Naive thymus-derived CD8-positive, alpha-beta T cell (primary cell): ENCODE measurements around the gene CDK10. TPM values are rescaled to one million over a fixed set of nuclear protein-coding genes. Genes with fewer than 3 reads are reported as not detected.
"Not testable (repeated sequence)": the region's sequence is repeated elsewhere in the genome, so short reads cannot be mapped to it uniquely, and the experiment has no call there.

Experiments used
- ATAC-seq, 2 donors: fragments of 150-1000 bp; cut with Tn5 transposase in 1 of 2; sonication (Bioruptor Pico), chemical (Tn5 transposase) in 1 of 2; 1 replicate in 1 of 2; 2 replicates in 1 of 2; pipeline ENCODE4 v1.10.0; 2021; ENCODE audit warnings: mild to moderate bottlenecking in 2 of 2, moderate library complexity in 2 of 2
- POLR2A ChIA-PET: fragments of 350-600 bp; sonication (Branson Sonifier 250); formaldehyde crosslinking; loops from one replicate; lab custom pipeline; 2021; ENCODE audit warnings: antibody characterized with exemption; lab: Charles Lee
- DNase-seq, 10 donors: peaks; one replicate each; pipeline versions ENCODE4 v3.0.0 to v3.0.0-alpha.2; 2020 to 2022
- H3K27ac Mint-ChIP-seq, 10 donors: one replicate each; pipeline ENCODE4 v1.8.0; 2020 to 2022; ENCODE audit warnings: mild to moderate bottlenecking in 10 of 10, mixed read lengths in 10 of 10, moderate library complexity in 4 of 10, inconsistent platforms in 1 of 10
- H3K27me3 Mint-ChIP-seq, 5 donors: one replicate each; pipeline ENCODE4 v1.8.0; 2021 to 2022; ENCODE audit warnings: mixed read lengths in 5 of 5
- H3K36me3 Mint-ChIP-seq, 3 donors: one replicate each; pipeline ENCODE4 v1.8.0; 2020 to 2022; ENCODE audit warnings: mixed read lengths in 3 of 3, mild to moderate bottlenecking in 2 of 3, inconsistent platforms in 1 of 3
- H3K4me1 Mint-ChIP-seq, 4 donors: one replicate each; pipeline ENCODE4 v1.8.0; 2021 to 2022; ENCODE audit warnings: mixed read lengths in 4 of 4
- H3K4me3 Mint-ChIP-seq, 10 donors: one replicate each; pipeline ENCODE4 v1.8.0; 2020 to 2022; ENCODE audit warnings: mild to moderate bottlenecking in 10 of 10, mixed read lengths in 10 of 10, moderate library complexity in 6 of 10, inconsistent platforms in 1 of 10
- H3K9me3 Mint-ChIP-seq, 9 donors: one replicate each; pipeline ENCODE4 v1.8.0; 2020 to 2022; ENCODE audit warnings: mixed read lengths in 9 of 9, mild to moderate bottlenecking in 3 of 9, inconsistent platforms in 1 of 9, moderate library complexity in 1 of 9
- polyA plus RNA-seq, 3 donors: library from polyadenylated mRNA; unstranded; fragments of 300-500 nt; fragmentation: Illumina TruSeq; gene quantifications; one replicate each; pipeline ENCODE4 v1.2.3, GENCODE V29; 2021
- total RNA-seq, 8 experiments: library from RNA in 2 of 8; stranded (reverse) in 2 of 8; gene quantifications; one replicate each; pipeline ENCODE4 v1.2.3 and lab custom pipeline; 2021 to 2026

Gene CDK10
- total and polyA plus RNA-seq, 5 experiments from 2014 or later = 25.4 to 135 (median 63.3) TPM

DNA sequence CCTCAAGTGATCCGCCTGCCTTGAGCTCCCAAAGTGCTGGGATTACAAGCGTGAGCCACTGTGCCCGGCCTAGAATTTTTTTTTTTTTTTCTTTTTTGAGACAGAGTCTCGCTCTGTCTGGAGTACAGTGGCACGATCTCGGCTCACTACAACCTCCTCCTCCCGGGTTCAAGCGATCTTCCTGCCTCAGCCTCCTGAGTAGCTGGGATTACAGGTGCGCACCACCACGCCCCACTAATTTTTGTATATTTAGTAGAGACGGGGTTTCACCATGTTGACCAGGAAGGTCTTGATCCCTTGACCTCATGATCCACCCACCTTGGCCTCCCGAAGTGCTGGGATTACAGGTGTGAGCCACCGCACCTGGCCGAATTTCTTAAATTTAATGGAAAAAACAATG, 12.2 kb downstream of the CDK10 start:
- not testable (repeated sequence) for ATAC-seq, H3K27me3 Mint-ChIP-seq, H3K36me3 Mint-ChIP-seq, H3K4me3 Mint-ChIP-seq, H3K9me3 Mint-ChIP-seq
- POLR2A ChIA-PET = interaction anchor here (0.5 to 17.7 kb wide), 10 partner anchors 9 to 251 kb away, joined by 3 to 262 read pairs (median 7); partner anchors contain the start of genes CDK10, TCF25, VPS9D1 and ZNF276
- H3K27ac Mint-ChIP-seq = peak overlapping the region in 6 of 10 donors; percentile 25 to 87 (median 66)
- DNase-seq = peak in 1 of 10 donors; percentile 59
- peaks cover 6 to 37% (median 19%) of the 10 kb centered on the region in 4 donors for H3K4me1 Mint-ChIP-seq

DNA sequence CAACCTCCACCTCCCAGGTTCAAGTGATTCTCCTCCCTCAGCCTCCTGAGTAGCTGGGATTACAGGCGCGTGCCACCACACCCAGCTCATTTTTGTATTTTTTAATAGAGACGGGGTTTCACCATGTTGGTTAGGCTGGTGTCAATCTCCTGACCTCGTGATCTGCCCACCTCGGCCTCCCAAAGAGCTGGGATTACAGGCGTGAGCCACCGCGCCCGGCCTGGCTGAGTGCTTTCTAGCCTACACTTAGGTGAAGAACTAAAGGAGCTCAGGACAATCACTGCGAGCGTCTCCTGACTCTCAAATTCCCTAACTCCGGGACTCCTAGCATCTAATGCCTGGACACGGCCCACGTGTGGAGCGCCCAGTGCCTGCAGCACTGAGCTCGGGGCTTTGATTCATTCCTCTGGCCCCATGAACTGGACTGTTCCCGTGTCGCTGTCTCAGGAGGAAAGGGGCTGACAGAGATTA, 13.2 kb downstream of the CDK10 start:
- Mint-ChIP-seq H3K27ac (peak overlapping the region in 9 of 10 donors; percentile 53 to 93 (median 89)), H3K4me3 (peak overlapping the region in 7 of 10 donors; percentile 59 to 81 (median 74)), H3K4me1 (peaks cover 6 to 37% (median 19%) of the 10 kb centered on the region in 4 donors)
- not testable (repeated sequence) for ATAC-seq, H3K9me3 Mint-ChIP-seq, H3K27me3 Mint-ChIP-seq, H3K36me3 Mint-ChIP-seq, DNase-seq
- POLR2A ChIA-PET = interaction anchor here (0.5 to 17.7 kb wide), 18 partner anchors 10 to 173 kb away, joined by 3 to 262 read pairs (median 7); partner anchors contain the start of genes CDK10, CHMP1A, FANCA and SPATA33

DNA sequence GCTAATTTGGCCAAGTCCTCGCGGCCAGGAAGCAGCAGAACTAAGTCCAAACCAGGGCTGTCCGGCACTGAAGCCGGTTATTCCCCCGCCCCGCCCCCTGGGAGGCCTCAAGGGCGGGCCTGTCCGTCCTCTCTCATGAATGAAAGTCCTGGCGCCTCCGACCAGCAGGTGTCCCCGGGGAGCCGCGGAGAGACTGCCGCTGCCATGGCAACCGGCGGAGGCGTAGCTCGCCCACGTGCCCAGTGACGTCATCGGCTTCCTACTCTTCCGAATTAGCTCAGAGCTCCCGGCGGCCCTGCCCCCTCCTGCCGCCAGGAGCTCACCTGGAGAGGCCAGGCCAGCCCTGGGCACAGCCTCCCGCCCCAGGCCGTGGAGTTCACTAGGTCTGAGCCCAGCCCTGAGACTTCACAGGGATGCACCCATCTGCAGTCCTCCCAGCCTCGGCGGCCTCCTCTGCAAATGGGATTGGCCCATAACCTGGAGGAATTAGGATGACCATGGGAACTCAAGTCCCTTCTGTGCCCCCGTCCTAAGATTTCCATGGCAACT, 13.7 kb downstream of the CDK10 start:
- peak; percentile 12 to 22 for ATAC-seq
- H3K4me1 Mint-ChIP-seq = peaks cover 6 to 39% (median 19%) of the 10 kb centered on the region in 4 donors
- POLR2A ChIA-PET = interaction anchor here (0.5 to 17.7 kb wide), 20 partner anchors 11 to 271 kb away, joined by 3 to 262 read pairs (median 6); partner anchors contain the start of genes CDK10, CHMP1A, FANCA and SPATA33
- peak; percentile 91 to 98 (median 94) for DNase-seq
- peak overlapping the region; percentile 47 to 85 (median 74) for H3K4me3 Mint-ChIP-seq
- H3K27ac Mint-ChIP-seq = peak overlapping the region in 9 of 10 donors; percentile 53 to 93 (median 89)
- H3K36me3 Mint-ChIP-seq = peaks cover 0 to 2% (median 0%) of the 10 kb centered on the region in 3 donors
- no peaks in the 10 kb centered on the region for H3K27me3 Mint-ChIP-seq
- H3K9me3 Mint-ChIP-seq = no peaks in the 10 kb centered on the region

DNA sequence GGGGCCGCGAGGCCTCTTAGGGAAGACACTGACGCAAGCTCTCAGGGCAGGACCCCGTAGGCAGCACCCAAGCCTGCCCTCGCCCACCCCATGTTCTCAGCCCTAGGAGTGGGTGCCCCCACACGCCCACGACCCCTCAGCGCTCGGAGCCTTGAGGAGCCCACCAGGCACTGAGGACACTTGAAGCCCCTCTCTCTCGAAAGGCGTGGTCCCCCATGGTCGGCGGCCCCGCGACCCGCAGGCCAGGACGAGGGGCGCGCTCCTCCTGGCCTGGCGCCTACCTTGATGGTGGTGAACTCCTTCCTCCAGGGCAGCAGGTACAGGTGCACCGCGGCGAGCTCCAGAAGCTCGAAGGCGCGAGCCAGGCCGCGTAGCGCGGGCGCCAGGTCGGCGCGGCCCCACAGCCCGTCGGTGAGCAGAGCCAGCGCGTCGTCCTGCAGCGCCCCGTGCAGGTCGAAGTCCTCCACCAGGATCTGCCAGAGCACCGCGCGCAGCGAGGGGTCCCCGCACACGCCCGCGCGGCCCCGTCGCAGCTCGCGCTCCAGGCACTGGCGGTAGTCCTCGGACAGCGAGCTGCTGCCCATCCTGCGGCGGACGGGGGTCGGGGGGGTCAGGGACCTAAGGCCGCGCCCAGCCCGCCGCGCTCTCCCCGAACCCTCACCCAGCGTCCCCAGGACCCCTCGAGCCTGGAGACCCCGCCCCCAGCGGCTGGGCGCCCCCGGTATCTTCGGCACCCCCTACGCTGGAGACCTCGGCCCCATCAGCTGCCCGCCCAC, 14.3 kb downstream of the CDK10 start:
- no peaks in the 10 kb centered on the region for H3K27me3 Mint-ChIP-seq
- H3K27ac Mint-ChIP-seq = peak overlapping the region in 8 of 10 donors; percentile 87 to 95 (median 90)
- peaks cover 0 to 1% (median 0%) of the 10 kb centered on the region in 3 donors for H3K36me3 Mint-ChIP-seq
- peak overlapping the region; percentile 65 to 87 (median 79) for H3K4me3 Mint-ChIP-seq
- peaks cover 4 to 40% (median 20%) of the 10 kb centered on the region in 4 donors for H3K4me1 Mint-ChIP-seq
- DNase-seq (peak; percentile 32 to 79 (median 56)), ATAC-seq (peak; percentile 33 to 38)
- POLR2A ChIA-PET = interaction anchor here (0.6 to 17.7 kb wide), 21 partner anchors 10 to 271 kb away, joined by 3 to 262 read pairs (median 6); partner anchors contain the start of genes CDK10, CHMP1A, FANCA and SPATA33
- H3K9me3 Mint-ChIP-seq = no peaks in the 10 kb centered on the region

DNA sequence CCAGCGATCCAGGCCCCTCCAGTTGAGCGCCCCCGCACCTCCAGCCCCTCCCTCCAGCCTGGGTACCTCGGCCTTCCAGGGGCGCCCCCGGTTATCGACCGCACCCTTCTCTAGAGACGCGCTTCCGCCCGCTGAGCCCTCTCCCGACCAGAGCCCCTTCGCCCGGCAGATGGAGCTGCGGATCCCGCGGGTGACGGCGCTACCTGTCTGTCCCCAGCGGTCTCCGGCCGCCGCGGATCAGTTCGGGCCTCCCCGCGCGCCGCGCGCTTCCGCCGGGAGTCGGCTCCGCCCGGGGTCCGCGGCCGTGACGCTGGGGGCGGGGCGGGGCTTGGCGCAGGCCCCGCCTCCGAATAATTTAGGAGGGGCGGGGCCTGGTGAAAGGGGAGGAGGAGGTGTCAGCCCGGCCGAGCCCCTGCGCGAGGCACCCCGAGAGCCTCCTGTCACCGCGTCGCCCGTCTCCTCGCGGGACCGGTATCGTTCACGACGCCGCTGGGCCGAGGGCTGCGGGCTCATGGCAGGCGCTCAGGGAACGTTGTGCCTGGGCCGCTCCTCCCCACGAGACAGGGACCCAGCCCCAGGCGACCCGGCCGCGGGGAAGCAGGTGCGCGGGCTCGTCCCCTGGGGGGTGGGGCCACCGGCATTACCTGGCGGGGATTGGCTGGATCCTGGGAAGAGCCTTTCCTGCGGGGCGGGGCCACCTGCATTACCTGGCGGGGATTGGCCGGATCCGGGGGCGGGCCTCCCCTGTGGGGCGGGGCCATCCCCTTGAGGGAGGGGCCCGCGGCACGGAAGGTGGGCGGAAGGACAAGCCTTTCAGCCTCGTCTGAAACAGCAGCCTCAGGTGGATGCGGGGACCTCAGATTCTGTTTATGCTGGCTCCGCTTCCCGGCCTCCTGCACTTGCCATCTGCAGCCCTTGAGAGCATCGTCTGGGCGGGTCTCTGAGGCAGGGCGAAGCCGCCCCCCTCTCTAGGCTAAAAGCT, 15.2 kb downstream of the CDK10 start, which contains the start of gene SPATA2L:
Gene SPATA2L, minus strand, starts transcription at position 281 of the 982 bp plus-strand sequence. CDS start 473 bp downstream, outside the sequence.
- POLR2A ChIA-PET = interaction anchor here (0.6 to 17.7 kb wide), 17 partner anchors 9 to 270 kb away, joined by 3 to 262 read pairs (median 5); partner anchors contain the start of genes CDK10, CHMP1A, SPATA33 and TCF25
- peak within 1 kb of the TSS; percentile 60 to 95 (median 90) for H3K27ac Mint-ChIP-seq
- H3K4me1 Mint-ChIP-seq = peaks cover 8 to 37% (median 25%) of the 10 kb centered on the region in 4 donors
- no peaks in the 10 kb centered on the region for H3K9me3 Mint-ChIP-seq
- no peaks in the 10 kb centered on the region for H3K36me3 Mint-ChIP-seq
- peak; percentile 96 to 100 (median 98) for DNase-seq
- peak; percentile 77 for ATAC-seq
- peak within 1 kb of the TSS; percentile 71 to 87 (median 79) for H3K4me3 Mint-ChIP-seq
- no peaks in the 10 kb centered on the region for H3K27me3 Mint-ChIP-seq

DNA sequence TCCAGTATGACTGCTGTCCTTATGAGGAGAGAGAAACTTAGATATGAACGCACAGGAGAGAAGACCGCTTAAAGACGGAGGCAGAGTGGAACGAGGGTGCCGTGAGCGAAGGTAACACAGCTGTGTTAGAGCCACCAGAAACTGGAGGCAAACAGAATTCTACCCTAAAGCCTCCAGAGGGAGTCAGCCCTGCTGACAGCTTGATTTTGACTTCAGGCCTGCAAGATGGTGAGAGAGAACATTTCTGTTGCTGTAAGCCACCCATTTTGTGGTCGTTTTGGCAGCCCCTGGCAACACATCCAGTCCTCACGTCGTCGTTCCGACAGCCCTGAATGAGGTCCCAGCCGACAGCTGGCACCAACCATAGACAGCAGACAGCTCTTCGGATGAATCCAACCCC, 17.8 kb downstream of the CDK10 start:
- Mint-ChIP-seq H3K4me1 (peaks cover 8 to 28% (median 20%) of the 10 kb centered on the region in 4 donors), H3K4me3 (no peak overlapping the region), H3K27me3 (no peaks in the 10 kb centered on the region), H3K27ac (no peak overlapping the region), H3K9me3 (no peaks in the 10 kb centered on the region), H3K36me3 (no peaks in the 10 kb centered on the region)
- ATAC-seq (no peak), DNase-seq (no peak)
- POLR2A ChIA-PET = interaction anchor here (0.8 to 17.7 kb wide), 4 partner anchors 18 to 49 kb away, joined by 3 to 262 read pairs (median 4); partner anchors contain the start of genes VPS9D1 and ZNF276

DNA sequence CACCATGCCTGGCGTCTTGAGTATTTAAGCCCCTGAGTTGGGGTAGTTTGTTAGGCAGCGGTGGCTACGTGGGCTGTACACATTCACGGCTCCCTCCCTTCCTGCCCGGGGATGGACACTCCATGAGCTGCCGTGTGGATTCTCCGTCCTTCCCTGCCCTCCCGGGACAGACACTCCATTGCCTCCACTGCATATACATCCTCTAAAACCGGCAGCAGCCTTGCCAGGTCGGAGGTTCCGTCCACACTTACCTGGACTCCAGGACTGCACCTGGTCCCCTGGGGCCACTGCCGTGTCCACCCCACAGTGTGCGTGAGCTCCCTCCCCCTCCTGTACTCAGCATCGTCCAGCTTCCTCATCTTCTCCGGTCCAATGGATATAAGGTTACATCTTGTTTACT, 18.5 kb downstream of the CDK10 start:
- Mint-ChIP-seq H3K4me3 (no peak overlapping the region), H3K4me1 (peaks cover 8 to 23% (median 17%) of the 10 kb centered on the region in 4 donors), H3K36me3 (no peaks in the 10 kb centered on the region), H3K27me3 (no peaks in the 10 kb centered on the region), H3K27ac (peak overlapping the region in 3 of 10 donors; percentile 14 to 71 (median 61)), H3K9me3 (no peaks in the 10 kb centered on the region)
- no peak for ATAC-seq
- DNase-seq = no peak
- POLR2A ChIA-PET = interaction anchor here (0.7 to 17.7 kb wide), 6 partner anchors 17 to 249 kb away, joined by 3 to 262 read pairs (median 13); partner anchors contain the start of genes VPS9D1 and ZNF276

DNA sequence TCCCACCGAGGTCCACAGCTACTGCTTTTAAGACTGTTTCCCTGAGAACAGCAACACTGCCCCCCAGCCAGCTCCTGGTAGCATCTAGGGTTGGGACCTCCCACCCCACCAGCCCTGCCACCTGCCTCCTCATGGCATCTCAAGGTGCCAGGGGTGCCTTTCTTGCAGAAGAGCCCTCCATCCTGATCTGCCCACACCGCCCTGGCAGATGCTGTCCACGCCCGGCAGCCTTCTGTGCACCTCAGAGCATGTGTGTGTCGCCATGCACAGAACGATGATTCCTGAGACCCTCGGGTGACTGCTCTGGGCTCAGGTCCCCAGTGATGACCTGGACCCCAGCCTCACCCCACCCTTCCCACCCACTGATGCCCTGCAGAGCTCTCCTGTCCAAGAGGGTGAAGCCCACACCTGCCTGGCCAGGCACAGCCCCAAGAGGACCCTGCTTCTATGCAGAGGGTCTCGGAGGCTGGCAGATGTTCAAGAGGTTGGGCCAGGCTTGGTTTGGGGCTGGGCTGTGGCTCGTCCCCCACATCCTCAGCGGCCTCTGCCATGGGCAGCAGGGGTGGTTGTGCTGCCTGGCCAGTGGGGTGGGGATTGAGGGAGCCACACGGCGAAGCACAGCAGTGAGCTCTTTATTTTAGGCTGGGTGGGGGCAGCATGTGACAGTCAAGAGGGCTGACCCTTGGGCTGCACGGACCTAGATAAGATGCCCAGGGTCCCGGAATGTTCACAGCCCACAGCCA, 20.2 kb downstream of the CDK10 start:
- Mint-ChIP-seq H3K27me3 (no peaks in the 10 kb centered on the region), H3K36me3 (no peaks in the 10 kb centered on the region), H3K4me1 (peaks cover 8 to 17% (median 12%) of the 10 kb centered on the region in 4 donors), H3K9me3 (no peaks in the 10 kb centered on the region), H3K27ac (peak overlapping the region in 1 of 10 donors; percentile 48), H3K4me3 (peak overlapping the region in 1 of 10 donors; percentile 44)
- ATAC-seq (no peak), DNase-seq (no peak)
- POLR2A ChIA-PET = interaction anchor here (0.9 to 17.7 kb wide), 15 partner anchors 15 to 167 kb away, joined by 3 to 262 read pairs (median 6); partner anchors contain the start of genes CDK10, TCF25, VPS9D1 and ZNF276

DNA sequence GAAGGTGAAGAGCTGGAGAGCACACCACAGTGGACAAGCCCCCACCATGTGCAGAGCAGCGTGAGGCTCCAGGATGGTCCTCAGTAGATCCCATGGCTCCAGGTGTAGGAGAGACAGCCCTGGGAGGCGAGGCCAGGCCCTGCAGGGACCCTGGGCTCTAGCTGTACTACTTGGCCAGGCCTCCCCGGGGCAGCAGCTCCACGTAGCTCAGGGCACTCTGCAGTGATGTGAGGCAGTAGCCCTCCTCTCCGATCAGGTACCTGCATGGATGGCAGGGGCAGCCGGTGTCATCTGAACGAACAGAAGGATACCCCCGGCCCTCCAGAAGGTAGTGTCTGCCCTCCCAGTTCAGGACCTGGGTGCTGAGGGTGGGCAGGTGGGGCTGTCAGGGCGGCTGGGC, 21.2 kb downstream of the CDK10 start:
- no peak for ATAC-seq
- no peaks in the 10 kb centered on the region for H3K27me3 Mint-ChIP-seq
- POLR2A ChIA-PET = interaction anchor here (2.7 to 17.7 kb wide), 2 partner anchors 14 to 86 kb away, joined by 23 to 262 read pairs; partner anchors contain the start of genes VPS9D1 and ZNF276
- no peak overlapping the region for H3K27ac Mint-ChIP-seq
- H3K36me3 Mint-ChIP-seq = no peaks in the 10 kb centered on the region
- DNase-seq = no peak
- H3K4me3 Mint-ChIP-seq = no peak overlapping the region
- H3K4me1 Mint-ChIP-seq = peaks cover 5 to 11% (median 8%) of the 10 kb centered on the region in 4 donors
- H3K9me3 Mint-ChIP-seq = no peaks in the 10 kb centered on the region

DNA sequence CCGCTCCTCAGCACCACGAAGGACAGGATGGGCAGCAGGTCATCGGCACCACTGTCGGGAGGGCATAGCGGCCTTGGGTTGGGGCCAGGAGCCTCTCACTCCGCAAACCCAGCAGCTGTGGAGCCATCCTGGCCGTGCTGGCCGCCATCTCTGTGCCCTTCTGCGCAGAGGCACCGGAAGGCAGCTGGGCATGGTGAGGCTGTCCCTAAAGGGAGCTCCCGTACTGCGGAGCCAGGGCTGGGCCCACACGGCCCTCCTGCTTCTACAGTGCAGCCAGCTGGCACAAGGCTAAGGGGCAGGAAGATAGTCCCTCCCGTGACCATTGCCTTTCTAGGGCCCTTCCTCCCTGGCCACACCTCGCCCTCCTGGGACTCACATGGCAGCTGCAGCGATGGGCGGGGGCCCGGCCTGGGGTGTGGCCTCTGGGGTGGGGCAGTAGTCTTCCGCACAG, 22.0 kb downstream of the CDK10 start:
- H3K36me3 Mint-ChIP-seq = no peaks in the 10 kb centered on the region
- DNase-seq = no peak
- POLR2A ChIA-PET = interaction anchor here (0.6 to 17.7 kb wide), 3 partner anchors 13 to 109 kb away, joined by 3 to 262 read pairs (median 3); partner anchors contain the start of genes VPS9D1 and ZNF276
- no peak for ATAC-seq
- H3K4me1 Mint-ChIP-seq = peaks cover 4 to 11% (median 8%) of the 10 kb centered on the region in 4 donors
- H3K27me3 Mint-ChIP-seq = no peaks in the 10 kb centered on the region
- H3K9me3 Mint-ChIP-seq = no peaks in the 10 kb centered on the region
- no peak overlapping the region for H3K4me3 Mint-ChIP-seq
- H3K27ac Mint-ChIP-seq = no peak overlapping the region
